Measurements from ENCODE around the gene SPDEF. TPM values are rescaled to one million over a fixed set of nuclear protein-coding genes. Genes with fewer than 3 reads are reported as not detected.
A peak's percentile ranks its signal among the peaks of the same experiment; 100 is the strongest.

SPDEF gene
- total and polyA plus RNA-seq, 2 of the 13 experiments (the other 11 are each of a cell fraction or from before 2014, with no cell fraction given): not detected

DNA sequence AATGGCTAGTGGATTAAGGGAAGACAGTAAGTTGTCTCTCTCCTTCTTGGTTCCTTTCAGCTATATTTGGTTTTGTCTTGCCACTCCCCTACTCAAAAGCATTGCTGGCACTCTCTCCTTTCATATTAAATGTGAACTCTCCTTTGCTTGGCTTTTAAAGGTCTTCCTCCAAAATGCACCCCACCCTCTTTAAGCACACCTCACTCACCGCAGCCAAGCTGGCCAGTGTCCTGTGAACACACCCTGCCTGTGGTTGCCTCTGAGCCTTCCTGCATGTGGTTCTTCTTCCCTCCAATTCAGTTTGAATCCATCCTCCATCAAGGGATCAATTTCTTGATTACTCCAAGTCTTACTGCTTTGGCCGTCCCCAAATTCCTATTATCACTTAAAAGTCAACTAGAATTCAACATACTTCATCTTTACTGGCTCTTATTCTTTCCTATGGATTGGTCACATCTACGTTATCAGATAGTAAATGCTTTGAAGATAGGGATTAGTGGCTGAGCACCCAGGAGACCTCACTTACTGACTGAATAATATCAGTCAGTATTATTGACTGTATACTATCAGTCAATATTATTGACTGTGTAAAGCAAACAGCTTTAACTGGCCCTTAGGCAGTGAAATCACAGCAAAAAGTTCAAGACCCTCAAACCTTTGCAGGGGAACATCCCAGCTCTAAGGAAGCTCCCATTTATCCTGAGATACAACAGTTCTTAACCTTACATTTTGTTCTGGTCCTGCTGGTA is 41.6 kb upstream of the SPDEF start (continued):
- TF ChIP-seq, protein P1, sequence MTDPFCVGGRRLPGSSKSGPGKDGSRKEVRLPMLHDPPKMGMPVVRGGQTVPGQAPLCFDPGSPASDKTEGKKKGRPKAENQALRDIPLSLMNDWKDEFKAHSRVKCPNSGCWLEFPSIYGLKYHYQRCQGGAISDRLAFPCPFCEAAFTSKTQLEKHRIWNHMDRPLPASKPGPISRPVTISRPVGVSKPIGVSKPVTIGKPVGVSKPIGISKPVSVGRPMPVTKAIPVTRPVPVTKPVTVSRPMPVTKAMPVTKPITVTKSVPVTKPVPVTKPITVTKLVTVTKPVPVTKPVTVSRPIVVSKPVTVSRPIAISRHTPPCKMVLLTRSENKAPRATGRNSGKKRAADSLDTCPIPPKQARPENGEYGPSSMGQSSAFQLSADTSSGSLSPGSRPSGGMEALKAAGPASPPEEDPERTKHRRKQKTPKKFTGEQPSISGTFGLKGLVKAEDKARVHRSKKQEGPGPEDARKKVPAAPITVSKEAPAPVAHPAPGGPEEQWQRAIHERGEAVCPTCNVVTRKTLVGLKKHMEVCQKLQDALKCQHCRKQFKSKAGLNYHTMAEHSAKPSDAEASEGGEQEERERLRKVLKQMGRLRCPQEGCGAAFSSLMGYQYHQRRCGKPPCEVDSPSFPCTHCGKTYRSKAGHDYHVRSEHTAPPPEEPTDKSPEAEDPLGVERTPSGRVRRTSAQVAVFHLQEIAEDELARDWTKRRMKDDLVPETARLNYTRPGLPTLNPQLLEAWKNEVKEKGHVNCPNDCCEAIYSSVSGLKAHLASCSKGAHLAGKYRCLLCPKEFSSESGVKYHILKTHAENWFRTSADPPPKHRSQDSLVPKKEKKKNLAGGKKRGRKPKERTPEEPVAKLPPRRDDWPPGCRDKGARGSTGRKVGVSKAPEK (CRISPR knock-in tag; IDR thresholded peaks at IDR 0.05; ENCODE audit: borderline replicate concordance): no peak
- TF ChIP-seq ZNF652 (CRISPR knock-in tag; IDR thresholded peaks at IDR 0.05; ENCODE audit: borderline replicate concordance, low read depth) (no peak), TCF12 (IDR thresholded peaks at IDR 0.05) (no peak), TCF12 (CRISPR knock-in tag; IDR thresholded peaks at IDR 0.05) (no peak), HMGA1 (CRISPR knock-in tag; conservative IDR thresholded peaks at IDR 0.05) (no peak), THAP11 (CRISPR knock-in tag; IDR thresholded peaks at IDR 0.05) (no peak), FOXJ3 (CRISPR knock-in tag; IDR thresholded peaks at IDR 0.05; ENCODE audit: borderline replicate concordance) (no peak), TMF1 (CRISPR knock-in tag; IDR thresholded peaks at IDR 0.05; ENCODE audit: low read depth) (no peak), NFKB2 (CRISPR knock-in tag; IDR thresholded peaks at IDR 0.05; ENCODE audit: borderline replicate concordance) (no peak), PHB2 (IDR thresholded peaks at IDR 0.05; ENCODE audit: partially characterized antibody) (no peak), KLF9 (CRISPR knock-in tag; IDR thresholded peaks at IDR 0.05; ENCODE audit: low read depth) (no peak), GTF3A (CRISPR knock-in tag; conservative IDR thresholded peaks at IDR 0.05) (no peak), ARID2 (CRISPR knock-in tag; IDR thresholded peaks at IDR 0.05; ENCODE audit: borderline replicate concordance) (no peak), ONECUT2 (CRISPR knock-in tag; IDR thresholded peaks at IDR 0.05) (peak; percentile 83), GFI1 (CRISPR knock-in tag; IDR thresholded peaks at IDR 0.05; ENCODE audit: borderline replicate concordance) (peak; percentile 84)
- TF ChIP-seq, protein P2, sequence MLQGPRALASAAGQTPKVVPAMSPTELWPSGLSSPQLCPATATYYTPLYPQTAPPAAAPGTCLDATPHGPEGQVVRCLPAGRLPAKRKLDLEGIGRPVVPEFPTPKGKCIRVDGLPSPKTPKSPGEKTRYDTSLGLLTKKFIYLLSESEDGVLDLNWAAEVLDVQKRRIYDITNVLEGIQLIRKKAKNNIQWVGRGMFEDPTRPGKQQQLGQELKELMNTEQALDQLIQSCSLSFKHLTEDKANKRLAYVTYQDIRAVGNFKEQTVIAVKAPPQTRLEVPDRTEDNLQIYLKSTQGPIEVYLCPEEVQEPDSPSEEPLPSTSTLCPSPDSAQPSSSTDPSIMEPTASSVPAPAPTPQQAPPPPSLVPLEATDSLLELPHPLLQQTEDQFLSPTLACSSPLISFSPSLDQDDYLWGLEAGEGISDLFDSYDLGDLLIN (CRISPR knock-in tag; IDR thresholded peaks at IDR 0.05; ENCODE audit: borderline replicate concordance): no peak
- TF ChIP-seq, protein P3, sequence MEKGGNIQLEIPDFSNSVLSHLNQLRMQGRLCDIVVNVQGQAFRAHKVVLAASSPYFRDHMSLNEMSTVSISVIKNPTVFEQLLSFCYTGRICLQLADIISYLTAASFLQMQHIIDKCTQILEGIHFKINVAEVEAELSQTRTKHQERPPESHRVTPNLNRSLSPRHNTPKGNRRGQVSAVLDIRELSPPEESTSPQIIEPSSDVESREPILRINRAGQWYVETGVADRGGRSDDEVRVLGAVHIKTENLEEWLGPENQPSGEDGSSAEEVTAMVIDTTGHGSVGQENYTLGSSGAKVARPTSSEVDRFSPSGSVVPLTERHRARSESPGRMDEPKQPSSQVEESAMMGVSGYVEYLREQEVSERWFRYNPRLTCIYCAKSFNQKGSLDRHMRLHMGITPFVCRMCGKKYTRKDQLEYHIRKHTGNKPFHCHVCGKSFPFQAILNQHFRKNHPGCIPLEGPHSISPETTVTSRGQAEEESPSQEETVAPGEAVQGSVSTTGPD (CRISPR knock-in tag; IDR thresholded peaks at IDR 0.05): no peak
- TF ChIP-seq, protein P4, sequence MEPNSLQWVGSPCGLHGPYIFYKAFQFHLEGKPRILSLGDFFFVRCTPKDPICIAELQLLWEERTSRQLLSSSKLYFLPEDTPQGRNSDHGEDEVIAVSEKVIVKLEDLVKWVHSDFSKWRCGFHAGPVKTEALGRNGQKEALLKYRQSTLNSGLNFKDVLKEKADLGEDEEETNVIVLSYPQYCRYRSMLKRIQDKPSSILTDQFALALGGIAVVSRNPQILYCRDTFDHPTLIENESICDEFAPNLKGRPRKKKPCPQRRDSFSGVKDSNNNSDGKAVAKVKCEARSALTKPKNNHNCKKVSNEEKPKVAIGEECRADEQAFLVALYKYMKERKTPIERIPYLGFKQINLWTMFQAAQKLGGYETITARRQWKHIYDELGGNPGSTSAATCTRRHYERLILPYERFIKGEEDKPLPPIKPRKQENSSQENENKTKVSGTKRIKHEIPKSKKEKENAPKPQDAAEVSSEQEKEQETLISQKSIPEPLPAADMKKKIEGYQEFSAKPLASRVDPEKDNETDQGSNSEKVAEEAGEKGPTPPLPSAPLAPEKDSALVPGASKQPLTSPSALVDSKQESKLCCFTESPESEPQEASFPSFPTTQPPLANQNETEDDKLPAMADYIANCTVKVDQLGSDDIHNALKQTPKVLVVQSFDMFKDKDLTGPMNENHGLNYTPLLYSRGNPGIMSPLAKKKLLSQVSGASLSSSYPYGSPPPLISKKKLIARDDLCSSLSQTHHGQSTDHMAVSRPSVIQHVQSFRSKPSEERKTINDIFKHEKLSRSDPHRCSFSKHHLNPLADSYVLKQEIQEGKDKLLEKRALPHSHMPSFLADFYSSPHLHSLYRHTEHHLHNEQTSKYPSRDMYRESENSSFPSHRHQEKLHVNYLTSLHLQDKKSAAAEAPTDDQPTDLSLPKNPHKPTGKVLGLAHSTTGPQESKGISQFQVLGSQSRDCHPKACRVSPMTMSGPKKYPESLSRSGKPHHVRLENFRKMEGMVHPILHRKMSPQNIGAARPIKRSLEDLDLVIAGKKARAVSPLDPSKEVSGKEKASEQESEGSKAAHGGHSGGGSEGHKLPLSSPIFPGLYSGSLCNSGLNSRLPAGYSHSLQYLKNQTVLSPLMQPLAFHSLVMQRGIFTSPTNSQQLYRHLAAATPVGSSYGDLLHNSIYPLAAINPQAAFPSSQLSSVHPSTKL (CRISPR knock-in tag; IDR thresholded peaks at IDR 0.05): peak; percentile 36; the same call in 1 of the 2 replicates
- TF ChIP-seq, protein P5, sequence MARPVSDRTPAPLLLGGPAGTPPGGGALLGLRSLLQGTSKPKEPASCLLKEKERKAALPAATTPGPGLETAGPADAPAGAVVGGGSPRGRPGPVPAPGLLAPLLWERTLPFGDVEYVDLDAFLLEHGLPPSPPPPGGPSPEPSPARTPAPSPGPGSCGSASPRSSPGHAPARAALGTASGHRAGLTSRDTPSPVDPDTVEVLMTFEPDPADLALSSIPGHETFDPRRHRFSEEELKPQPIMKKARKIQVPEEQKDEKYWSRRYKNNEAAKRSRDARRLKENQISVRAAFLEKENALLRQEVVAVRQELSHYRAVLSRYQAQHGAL (CRISPR knock-in tag; IDR thresholded peaks at IDR 0.05; ENCODE audit: not compliant biosample characterization): no peak

All from HepG2 (cell line).